ENCODE measurements around the gene PTPRE.

The PTPRE gene

GRCh38 chr10:127945948-127946711 lies 39.2 kb downstream of the PTPRE start:
- H3K9ac ChIP-seq, result no peak overlapping the region
- no peak overlapping the region for H3K4me3 ChIP-seq (IDR thresholded peaks at IDR 0.05; ENCODE audit: insufficient read depth, low read depth, low read length)
- no peaks in the 10 kb centered on the region for H4K20me1 ChIP-seq (ENCODE audit: insufficient read depth)
- no peak overlapping the region for H3K4me2 ChIP-seq
- no peaks in the 10 kb centered on the region for H3K36me3 ChIP-seq (ENCODE audit: insufficient read depth)
- H3K27me3 ChIP-seq (ENCODE audit: insufficient read depth, low read depth), result no peaks in the 10 kb centered on the region
- H2AFZ ChIP-seq (ENCODE audit: low read depth), result no peak overlapping the region
- no peaks in the 10 kb centered on the region for H3K79me2 ChIP-seq (ENCODE audit: insufficient read depth, low read depth)
- no peak overlapping the region for H3K27ac ChIP-seq
- H3K4me1 ChIP-seq (ENCODE audit: low read depth, poor library complexity, severe bottlenecking), result no peaks in the 10 kb centered on the region
- TF ChIP-seq CTCF (conservative IDR thresholded peaks at IDR 0.05; ENCODE audit: low read depth, low read length), result no peak

DNA sequence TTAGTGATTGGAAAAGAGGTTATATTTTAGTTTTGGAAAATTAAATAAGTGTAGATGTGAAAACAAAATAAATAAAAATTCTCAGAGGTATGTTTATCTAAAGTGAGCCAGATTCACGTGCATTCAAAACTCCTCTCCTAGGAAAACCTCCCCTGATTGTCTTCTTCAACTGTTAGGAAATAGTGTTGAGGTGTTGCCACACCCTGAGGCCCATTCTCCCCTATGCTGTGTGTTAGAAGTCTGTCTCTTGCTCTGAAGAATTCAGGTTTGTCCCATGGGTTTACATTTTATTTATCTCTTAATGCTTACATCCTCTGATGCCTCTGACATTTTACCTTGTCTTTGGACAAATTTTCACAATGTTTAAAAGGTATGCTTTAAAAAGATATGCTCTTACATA lies 40.3 kb downstream of the PTPRE start:
- Histone ChIP-seq H3K27me3 (ENCODE audit: insufficient read depth, low read depth) (no peaks in the 10 kb centered on the region), H2AFZ (ENCODE audit: low read depth) (no peak overlapping the region), H3K36me3 (ENCODE audit: insufficient read depth) (no peaks in the 10 kb centered on the region), H3K9ac (no peak overlapping the region), H3K27ac (no peak overlapping the region), H3K4me1 (ENCODE audit: low read depth, poor library complexity, severe bottlenecking) (no peaks in the 10 kb centered on the region), H3K4me3 (IDR thresholded peaks at IDR 0.05; ENCODE audit: insufficient read depth, low read depth, low read length) (no peak overlapping the region), H4K20me1 (ENCODE audit: insufficient read depth) (no peaks in the 10 kb centered on the region), H3K4me2 (no peak overlapping the region), H3K79me2 (ENCODE audit: insufficient read depth, low read depth) (no peaks in the 10 kb centered on the region)
- no peak for TF ChIP-seq CTCF (conservative IDR thresholded peaks at IDR 0.05; ENCODE audit: low read depth, low read length)

- no peaks in the 10 kb centered on the region for H3K4me1 ChIP-seq (ENCODE audit: low read depth, poor library complexity, severe bottlenecking)
- H3K27ac ChIP-seq, result no peak overlapping the region
- no peaks in the 10 kb centered on the region for H3K79me2 ChIP-seq (ENCODE audit: insufficient read depth, low read depth)
- no peaks in the 10 kb centered on the region for H3K36me3 ChIP-seq (ENCODE audit: insufficient read depth)
- no peak overlapping the region for H3K4me3 ChIP-seq (IDR thresholded peaks at IDR 0.05; ENCODE audit: insufficient read depth, low read depth, low read length)
- no peak overlapping the region for H3K4me2 ChIP-seq
- no peak overlapping the region for H3K9ac ChIP-seq
- no peaks in the 10 kb centered on the region for H3K27me3 ChIP-seq (ENCODE audit: insufficient read depth, low read depth)
- TF ChIP-seq CTCF (conservative IDR thresholded peaks at IDR 0.05; ENCODE audit: low read depth, low read length), result no peak
- H4K20me1 ChIP-seq (ENCODE audit: insufficient read depth), result no peaks in the 10 kb centered on the region
- H2AFZ ChIP-seq (ENCODE audit: low read depth), result no peak overlapping the region
Measured at GRCh38 chr10:127948791-127949190, 41.9 kb downstream of the PTPRE start.

DNA sequence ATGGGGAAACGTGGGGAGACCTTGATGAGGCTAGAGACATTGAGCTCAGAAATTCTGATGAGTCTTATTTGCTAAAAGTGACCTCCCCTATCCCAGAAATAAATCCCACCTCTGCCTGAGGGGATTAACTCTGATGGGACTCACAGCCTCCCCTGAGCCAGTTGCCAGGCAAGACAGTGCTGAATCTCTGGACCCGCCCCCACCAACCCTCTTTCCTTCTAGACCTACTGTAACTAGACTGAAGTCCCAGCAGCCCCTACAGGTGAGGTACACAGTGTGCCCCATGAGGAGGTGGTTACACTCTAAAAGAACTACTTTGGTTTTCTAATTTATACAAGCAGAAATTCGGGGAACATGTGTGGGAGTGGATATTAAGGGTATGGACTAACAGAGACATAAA lies 42.9 kb downstream of the PTPRE start:
- no peak overlapping the region for H3K4me2 ChIP-seq
- H3K27ac ChIP-seq, result no peak overlapping the region
- no peaks in the 10 kb centered on the region for H3K79me2 ChIP-seq (ENCODE audit: insufficient read depth, low read depth)
- no peak overlapping the region for H3K4me3 ChIP-seq (IDR thresholded peaks at IDR 0.05; ENCODE audit: insufficient read depth, low read depth, low read length)
- no peak overlapping the region for H2AFZ ChIP-seq (ENCODE audit: low read depth)
- H3K36me3 ChIP-seq (ENCODE audit: insufficient read depth), result no peaks in the 10 kb centered on the region
- H3K4me1 ChIP-seq (ENCODE audit: low read depth, poor library complexity, severe bottlenecking), result no peaks in the 10 kb centered on the region
- no peaks in the 10 kb centered on the region for H4K20me1 ChIP-seq (ENCODE audit: insufficient read depth)
- no peaks in the 10 kb centered on the region for H3K27me3 ChIP-seq (ENCODE audit: insufficient read depth, low read depth)
- TF ChIP-seq CTCF (conservative IDR thresholded peaks at IDR 0.05; ENCODE audit: low read depth, low read length), result no peak
- H3K9ac ChIP-seq, result no peak overlapping the region

All from KMS-11 (cell line).